ENCODE data around the gene CALU.

- TF ChIP-seq POLR2A (IDR thresholded peaks at IDR 0.05) = no peak
- no peak for TF ChIP-seq CTCF (IDR thresholded peaks at IDR 0.05)
- TF ChIP-seq EP300 (IDR thresholded peaks at IDR 0.05) = no peak
These were observed 47.9 kb upstream of the CALU start for GRCh38 chr7:128691227-128691626.
